BJ (cell line): Measurements from ENCODE around the gene ZDHHC19. TPM values are rescaled to one million over a fixed set of nuclear protein-coding genes. Genes with fewer than 3 reads are reported as not detected.

Experiments used
- CTCF ChIA-PET: fragments of 350-600 bp; formaldehyde crosslinking; extraction: SDS; loops from one replicate; lab custom pipeline; 2021; ENCODE audit warnings: antibody characterized with exemption, inconsistent platforms; lab: Yijun Ruan, JAX
- POLR2A ChIA-PET: fragments of 300-600 bp; sonication (Branson Sonifier 250); formaldehyde crosslinking; extraction: SDS; loops from one replicate; lab custom pipeline; 2021; ENCODE audit warnings: antibody characterized with exemption; lab: Charles Lee
- DNase-seq: peaks from one replicate; pipeline ENCODE4 v3.0.0-alpha.2; 2011; ENCODE audit warnings: low read depth
- H3K27me3 ChIP-seq: 2 replicates; pipeline ENCODE4 v1.6.0; 2011; ENCODE audit warnings: low read length; ENCODE audit not compliant: control insufficient read depth, insufficient read depth
- H3K36me3 ChIP-seq: 2 replicates; pipeline ENCODE4 v1.5.1; 2011; ENCODE audit warnings: low read length; ENCODE audit not compliant: control insufficient read depth, insufficient read depth
- H3K4me3 ChIP-seq: 2 replicates; pipeline ENCODE4 v1.5.1; 2011; ENCODE audit warnings: low read depth, mild to moderate bottlenecking, control low read depth, low read length
- polyA plus RNA-seq: library from polyadenylated mRNA; depleted of rRNA; stranded (reverse); fragments of >200 nt; gene quantifications from 2 replicates; pipeline ENCODE4 v1.2.3, GENCODE V29; 2011
- TF ChIP-seq, protein P1 (sequence below): IDR thresholded peaks from 2 replicates; pipeline ENCODE4 v1.5.1; 2011; ENCODE audit warnings: low read depth, mild to moderate bottlenecking, control low read depth, inconsistent platforms, low read length, moderate library complexity; ENCODE audit not compliant: insufficient read depth

ZDHHC19 gene
- polyA plus RNA-seq, 1 experiment: not detected

DNA sequence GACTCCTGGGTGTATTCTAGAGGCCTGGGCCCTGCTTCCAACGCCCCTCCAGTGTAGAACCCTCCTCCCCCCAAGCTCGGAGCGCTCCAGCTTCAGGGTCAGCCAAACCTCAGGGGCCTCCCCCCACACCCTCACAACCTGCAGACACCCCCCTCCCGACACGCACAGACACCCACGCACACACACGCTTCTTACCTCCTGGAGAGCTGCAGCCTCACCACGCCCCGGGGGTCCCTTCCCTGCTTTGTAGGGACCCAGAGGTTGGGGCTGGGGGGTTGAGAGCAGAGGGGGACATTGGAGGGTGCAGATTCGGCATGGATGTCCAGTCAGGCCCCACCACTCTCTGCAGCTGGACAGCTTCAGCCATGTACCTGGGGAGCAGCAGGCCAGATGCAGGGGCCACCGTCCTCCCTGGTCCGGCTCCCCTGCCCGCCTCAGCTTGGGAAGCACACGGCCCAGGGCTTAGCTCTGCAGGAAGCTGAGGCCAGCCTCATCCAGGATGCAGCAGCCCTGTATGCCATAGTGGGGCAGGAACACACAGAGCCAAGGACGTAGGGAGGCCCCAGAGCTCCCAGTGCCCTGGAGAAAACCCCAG lies 13.0 kb downstream of the ZDHHC19 start:
- Histone ChIP-seq H3K4me3 (no peak overlapping the region), H3K27me3 (peaks cover 2% of the 10 kb centered on the region), H3K36me3 (no peaks in the 10 kb centered on the region)
- POLR2A ChIA-PET: no interaction called here
- TF ChIP-seq, protein P1, sequence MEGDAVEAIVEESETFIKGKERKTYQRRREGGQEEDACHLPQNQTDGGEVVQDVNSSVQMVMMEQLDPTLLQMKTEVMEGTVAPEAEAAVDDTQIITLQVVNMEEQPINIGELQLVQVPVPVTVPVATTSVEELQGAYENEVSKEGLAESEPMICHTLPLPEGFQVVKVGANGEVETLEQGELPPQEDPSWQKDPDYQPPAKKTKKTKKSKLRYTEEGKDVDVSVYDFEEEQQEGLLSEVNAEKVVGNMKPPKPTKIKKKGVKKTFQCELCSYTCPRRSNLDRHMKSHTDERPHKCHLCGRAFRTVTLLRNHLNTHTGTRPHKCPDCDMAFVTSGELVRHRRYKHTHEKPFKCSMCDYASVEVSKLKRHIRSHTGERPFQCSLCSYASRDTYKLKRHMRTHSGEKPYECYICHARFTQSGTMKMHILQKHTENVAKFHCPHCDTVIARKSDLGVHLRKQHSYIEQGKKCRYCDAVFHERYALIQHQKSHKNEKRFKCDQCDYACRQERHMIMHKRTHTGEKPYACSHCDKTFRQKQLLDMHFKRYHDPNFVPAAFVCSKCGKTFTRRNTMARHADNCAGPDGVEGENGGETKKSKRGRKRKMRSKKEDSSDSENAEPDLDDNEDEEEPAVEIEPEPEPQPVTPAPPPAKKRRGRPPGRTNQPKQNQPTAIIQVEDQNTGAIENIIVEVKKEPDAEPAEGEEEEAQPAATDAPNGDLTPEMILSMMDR: no peak
- CTCF ChIA-PET: interaction anchor here (0.6 to 3.6 kb wide), 5 partner anchors 12 to 175 kb away, joined by 3 to 30 read pairs (median 12); no protein-coding TSS in a partner anchor
- DNase-seq: no peak

- H3K36me3 ChIP-seq: no peaks in the 10 kb centered on the region
- H3K27me3 ChIP-seq: no peaks in the 10 kb centered on the region
- TF ChIP-seq, protein P1: no peak
- DNase-seq: no peak
- H3K4me3 ChIP-seq: no peak overlapping the region
- POLR2A ChIA-PET: no interaction called here
- CTCF ChIA-PET: interaction anchor here (0.8 to 4.7 kb wide), 8 partner anchors 11 to 175 kb away, joined by 3 to 56 read pairs (median 4); partner anchors contain the start of gene SLC51A
Measured at GRCh38 chr3:196197524-196197923, 13.7 kb downstream of the ZDHHC19 start.

DNA sequence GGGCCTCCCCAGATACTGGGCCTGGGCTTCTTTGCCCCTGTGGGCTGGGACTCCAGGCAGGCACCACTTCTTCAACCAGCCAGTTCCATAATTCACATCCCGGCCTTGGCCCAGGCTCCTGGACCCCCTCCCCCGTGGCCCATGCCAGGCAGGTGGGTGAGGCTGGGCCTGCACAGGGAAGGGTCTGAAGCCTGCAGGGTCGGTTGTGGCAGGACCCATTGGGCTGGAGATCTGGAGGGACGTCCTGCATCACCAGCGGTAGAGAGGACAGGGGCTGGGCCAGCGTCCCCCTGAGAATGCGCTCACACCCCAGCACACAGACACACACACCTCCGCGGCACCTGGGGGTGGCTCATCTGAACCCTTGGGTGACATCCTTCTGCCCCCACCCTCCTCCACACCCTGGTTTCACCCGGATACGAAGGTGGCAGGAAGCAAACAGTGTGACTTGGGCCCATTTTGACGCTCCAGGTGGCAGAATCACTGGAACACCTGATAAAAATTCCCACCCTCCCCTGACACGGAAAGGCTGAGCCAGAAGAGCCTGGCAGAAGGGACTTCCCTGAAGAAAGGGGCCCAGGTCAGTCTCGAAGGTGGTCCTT lies 15.4 kb downstream of the ZDHHC19 start:
- no peak overlapping the region for H3K4me3 ChIP-seq
- no peaks in the 10 kb centered on the region for H3K36me3 ChIP-seq
- CTCF ChIA-PET: interaction anchor here (0.6 to 4.7 kb wide), 13 partner anchors 9 to 170 kb away, joined by 3 to 56 read pairs (median 5); no protein-coding TSS in a partner anchor
- TF ChIP-seq, protein P1: no peak
- no peaks in the 10 kb centered on the region for H3K27me3 ChIP-seq
- POLR2A ChIA-PET: no interaction called here
- DNase-seq: no peak

- Histone ChIP-seq H3K4me3 (no peak overlapping the region), H3K36me3 (no peaks in the 10 kb centered on the region), H3K27me3 (no peaks in the 10 kb centered on the region)
- POLR2A ChIA-PET: no interaction called here
- no peak for DNase-seq
- TF ChIP-seq, protein P1: no peak
- CTCF ChIA-PET: interaction anchor here (0.6 to 4.7 kb wide), 3 partner anchors 11 to 904 kb away, joined by 3 to 56 read pairs (median 3); no protein-coding TSS in a partner anchor
Measured at GRCh38 chr3:196194542-196194915, 16.7 kb downstream of the ZDHHC19 start.

DNA sequence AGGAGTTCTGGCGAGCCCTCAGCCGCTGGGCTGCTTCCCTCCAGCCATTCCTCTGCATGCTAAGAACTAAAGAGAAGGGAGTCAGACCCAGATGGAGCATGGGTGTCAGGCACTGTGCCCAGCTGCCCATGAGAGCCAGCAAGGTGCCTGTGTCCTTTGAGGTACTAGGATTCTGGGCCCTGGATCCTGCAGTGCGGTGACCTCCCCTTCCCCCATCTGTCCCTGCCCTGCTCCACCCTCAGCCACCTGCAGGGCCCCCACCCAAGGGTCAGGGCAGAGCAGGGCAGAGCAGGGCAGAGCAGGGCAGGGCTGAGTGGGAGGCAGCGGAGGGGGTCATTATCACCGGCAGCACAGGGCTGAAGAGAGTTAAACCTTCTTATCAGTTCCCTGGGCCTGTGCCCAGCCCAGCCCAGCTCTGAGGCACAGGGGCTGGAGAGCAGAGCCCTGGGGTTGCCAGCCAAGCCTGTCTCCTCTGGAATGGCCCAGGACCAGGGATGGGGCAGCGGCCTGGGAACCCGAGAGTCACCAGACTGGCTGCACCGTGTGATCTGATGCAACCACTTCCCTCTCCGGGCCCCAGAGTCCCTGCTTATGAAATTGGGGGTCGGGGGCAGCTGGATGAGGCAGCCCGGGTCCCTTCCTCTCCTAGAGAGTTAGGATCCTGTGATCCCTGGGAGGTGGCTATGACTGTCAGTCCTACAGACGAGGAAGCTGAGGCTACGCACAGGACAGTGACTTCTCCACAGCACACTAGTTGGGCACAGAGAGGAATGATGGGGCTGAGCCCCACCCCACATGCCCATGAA lies 17.3 kb downstream of the ZDHHC19 start:
- ChIA-PET CTCF (interaction anchor here (1.1 to 4.7 kb wide), 2 partner anchors 10 to 122 kb away, joined by 3 to 56 read pairs; no protein-coding TSS in a partner anchor), POLR2A (no interaction called here)
- no peaks in the 10 kb centered on the region for H3K27me3 ChIP-seq
- DNase-seq: no peak
- TF ChIP-seq, protein P1: no peak
- no peak overlapping the region for H3K4me3 ChIP-seq
- no peaks in the 10 kb centered on the region for H3K36me3 ChIP-seq
